ENCODE measurements around the gene HERPUD2.

- TF ChIP-seq, protein P1, sequence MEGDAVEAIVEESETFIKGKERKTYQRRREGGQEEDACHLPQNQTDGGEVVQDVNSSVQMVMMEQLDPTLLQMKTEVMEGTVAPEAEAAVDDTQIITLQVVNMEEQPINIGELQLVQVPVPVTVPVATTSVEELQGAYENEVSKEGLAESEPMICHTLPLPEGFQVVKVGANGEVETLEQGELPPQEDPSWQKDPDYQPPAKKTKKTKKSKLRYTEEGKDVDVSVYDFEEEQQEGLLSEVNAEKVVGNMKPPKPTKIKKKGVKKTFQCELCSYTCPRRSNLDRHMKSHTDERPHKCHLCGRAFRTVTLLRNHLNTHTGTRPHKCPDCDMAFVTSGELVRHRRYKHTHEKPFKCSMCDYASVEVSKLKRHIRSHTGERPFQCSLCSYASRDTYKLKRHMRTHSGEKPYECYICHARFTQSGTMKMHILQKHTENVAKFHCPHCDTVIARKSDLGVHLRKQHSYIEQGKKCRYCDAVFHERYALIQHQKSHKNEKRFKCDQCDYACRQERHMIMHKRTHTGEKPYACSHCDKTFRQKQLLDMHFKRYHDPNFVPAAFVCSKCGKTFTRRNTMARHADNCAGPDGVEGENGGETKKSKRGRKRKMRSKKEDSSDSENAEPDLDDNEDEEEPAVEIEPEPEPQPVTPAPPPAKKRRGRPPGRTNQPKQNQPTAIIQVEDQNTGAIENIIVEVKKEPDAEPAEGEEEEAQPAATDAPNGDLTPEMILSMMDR (IDR thresholded peaks at IDR 0.05; ENCODE audit: low read depth, low read length), result peak; percentile 66
- no peak for TF ChIP-seq EZH2phosphoT487 (IDR thresholded peaks at IDR 0.05; ENCODE audit: low read depth)
Measured at GRCh38 chr7:35725280-35725680, 30.3 kb upstream of the HERPUD2 start.

Data from OCI-LY3 (cell line).